Naive B cell (primary cell): ENCODE measurements around the gene TNNI3K. TPM values are rescaled to one million over a fixed set of nuclear protein-coding genes. Genes with fewer than 3 reads are reported as not detected.

Experiments used
- ATAC-seq, 2 donors: fragments of 150-1000 bp; cut with Tn5 transposase; 2 replicates each; pipeline ENCODE4 v1.10.0; 2021; ENCODE audit warnings: low read depth in 2 of 2, mild to moderate bottlenecking in 2 of 2, moderate library complexity in 2 of 2
- DNase-seq: peaks from one replicate; pipeline ENCODE4 v3.0.0; 2022
- H3K27ac Mint-ChIP-seq, 6 donors: one replicate each; pipeline ENCODE4 v1.8.0; 2020 to 2022; ENCODE audit warnings: mild to moderate bottlenecking in 6 of 6, mixed read lengths in 6 of 6, moderate library complexity in 5 of 6, inconsistent platforms in 2 of 6
- H3K27me3 Mint-ChIP-seq, 3 donors: one replicate each; pipeline ENCODE4 v1.8.0; 2021 to 2022; ENCODE audit warnings: mixed read lengths in 3 of 3, mild to moderate bottlenecking in 1 of 3
- H3K36me3 Mint-ChIP-seq, 2 donors: one replicate each; pipeline ENCODE4 v1.8.0; 2020 to 2022; ENCODE audit warnings: mixed read lengths in 2 of 2, inconsistent platforms in 1 of 2, mild to moderate bottlenecking in 1 of 2
- H3K4me1 Mint-ChIP-seq, 3 donors: one replicate each; pipeline ENCODE4 v1.8.0; 2020 to 2022; ENCODE audit warnings: mixed read lengths in 3 of 3, inconsistent platforms in 1 of 3, mild to moderate bottlenecking in 1 of 3, moderate library complexity in 1 of 3
- H3K4me3 Mint-ChIP-seq, 8 donors: one replicate each; pipeline ENCODE4 v1.8.0; 2020 to 2022; ENCODE audit warnings: mild to moderate bottlenecking in 8 of 8, mixed read lengths in 8 of 8, moderate library complexity in 8 of 8, inconsistent platforms in 2 of 8
- H3K9me3 Mint-ChIP-seq, 7 donors: one replicate each; pipeline ENCODE4 v1.8.0; 2020 to 2022; ENCODE audit warnings: mixed read lengths in 7 of 7, mild to moderate bottlenecking in 5 of 7, inconsistent platforms in 2 of 7, moderate library complexity in 1 of 7
- polyA plus RNA-seq, 6 donors: library from polyadenylated mRNA; unstranded; fragments of 300-500 nt; fragmentation: Illumina TruSeq; gene quantifications; one replicate each; pipeline ENCODE4 v1.2.3, GENCODE V29; 2021; ENCODE audit warnings: low read depth in 6 of 6

TNNI3K gene
- polyA plus RNA-seq, 6 donors from 2014 or later: 0.48 TPM; not detected in 5

GRCh38 chr1:74436078-74436477 is 200.9 kb downstream of the TNNI3K start:
- H3K36me3 Mint-ChIP-seq: no peaks in the 10 kb centered on the region
- H3K4me1 Mint-ChIP-seq: no peaks in the 10 kb centered on the region
- no peak for ATAC-seq
- peaks cover 0 to 4% (median 0%) of the 10 kb centered on the region in 3 donors for H3K27me3 Mint-ChIP-seq
- H3K9me3 Mint-ChIP-seq: peaks cover 0 to 2% (median 0%) of the 10 kb centered on the region in 7 donors
- H3K27ac Mint-ChIP-seq: no peak overlapping the region
- no peak overlapping the region for H3K4me3 Mint-ChIP-seq
- DNase-seq: no peak

GRCh38 chr1:74437035-74437434 is 201.8 kb downstream of the TNNI3K start:
- no peak overlapping the region for H3K4me3 Mint-ChIP-seq
- ATAC-seq: no peak
- H3K4me1 Mint-ChIP-seq: no peaks in the 10 kb centered on the region
- peaks cover 0 to 2% (median 0%) of the 10 kb centered on the region in 7 donors for H3K9me3 Mint-ChIP-seq
- H3K27me3 Mint-ChIP-seq: peaks cover 0 to 4% (median 0%) of the 10 kb centered on the region in 3 donors
- no peaks in the 10 kb centered on the region for H3K36me3 Mint-ChIP-seq
- DNase-seq: no peak
- H3K27ac Mint-ChIP-seq: no peak overlapping the region

- ATAC-seq (no peak), DNase-seq (no peak)
- H3K4me1 Mint-ChIP-seq: no peaks in the 10 kb centered on the region
- H3K9me3 Mint-ChIP-seq: peaks cover 0 to 14% (median 7%) of the 10 kb centered on the region in 7 donors
- no peak overlapping the region for H3K27ac Mint-ChIP-seq
- H3K4me3 Mint-ChIP-seq: no peak overlapping the region
- H3K36me3 Mint-ChIP-seq: no peaks in the 10 kb centered on the region
- peaks cover 0 to 5% (median 0%) of the 10 kb centered on the region in 3 donors for H3K27me3 Mint-ChIP-seq
These were observed 216.8 kb downstream of the TNNI3K start for GRCh38 chr1:74452035-74452434.

GRCh38 chr1:74453277-74453676 is 218.1 kb downstream of the TNNI3K start:
- ATAC-seq (no peak), DNase-seq (no peak)
- Mint-ChIP-seq H3K4me1 (no peaks in the 10 kb centered on the region), H3K9me3 (peaks cover 0 to 14% (median 7%) of the 10 kb centered on the region in 7 donors), H3K27me3 (peaks cover 0 to 5% (median 0%) of the 10 kb centered on the region in 3 donors), H3K27ac (no peak overlapping the region), H3K36me3 (no peaks in the 10 kb centered on the region), H3K4me3 (no peak overlapping the region)

- Mint-ChIP-seq H3K27ac (no peak overlapping the region), H3K27me3 (peaks cover 0 to 5% (median 0%) of the 10 kb centered on the region in 3 donors), H3K4me1 (no peaks in the 10 kb centered on the region), H3K36me3 (no peaks in the 10 kb centered on the region), H3K4me3 (no peak overlapping the region), H3K9me3 (peaks cover 0 to 12% (median 5%) of the 10 kb centered on the region in 7 donors)
- ATAC-seq: no peak
- DNase-seq: no peak
These were observed 220.2 kb downstream of the TNNI3K start for GRCh38 chr1:74455390-74455789.

GRCh38 chr1:74457253-74457652 is 222.1 kb downstream of the TNNI3K start:
- ATAC-seq: no peak
- Mint-ChIP-seq H3K4me1 (no peaks in the 10 kb centered on the region), H3K9me3 (peaks cover 0 to 6% (median 0%) of the 10 kb centered on the region in 7 donors), H3K4me3 (no peak overlapping the region), H3K27ac (no peak overlapping the region), H3K36me3 (no peaks in the 10 kb centered on the region), H3K27me3 (peaks cover 0 to 5% (median 0%) of the 10 kb centered on the region in 3 donors)
- no peak for DNase-seq

GRCh38 chr1:74463333-74463988 is 228.3 kb downstream of the TNNI3K start:
- H3K27me3 Mint-ChIP-seq: no peaks in the 10 kb centered on the region
- DNase-seq (no peak), ATAC-seq (no peak)
- H3K27ac Mint-ChIP-seq: no peak overlapping the region
- no peaks in the 10 kb centered on the region for H3K4me1 Mint-ChIP-seq
- H3K4me3 Mint-ChIP-seq: no peak overlapping the region
- no peaks in the 10 kb centered on the region for H3K9me3 Mint-ChIP-seq
- no peaks in the 10 kb centered on the region for H3K36me3 Mint-ChIP-seq

GRCh38 chr1:74464037-74464436 is 228.8 kb downstream of the TNNI3K start:
- Mint-ChIP-seq H3K4me3 (no peak overlapping the region), H3K9me3 (no peaks in the 10 kb centered on the region), H3K27ac (no peak overlapping the region), H3K27me3 (no peaks in the 10 kb centered on the region), H3K36me3 (no peaks in the 10 kb centered on the region), H3K4me1 (no peaks in the 10 kb centered on the region)
- ATAC-seq: no peak
- DNase-seq: no peak

GRCh38 chr1:74465193-74465681 is 230.1 kb downstream of the TNNI3K start:
- Mint-ChIP-seq H3K27ac (no peak overlapping the region), H3K27me3 (no peaks in the 10 kb centered on the region), H3K9me3 (no peaks in the 10 kb centered on the region), H3K4me1 (no peaks in the 10 kb centered on the region), H3K4me3 (no peak overlapping the region), H3K36me3 (no peaks in the 10 kb centered on the region)
- ATAC-seq: no peak
- DNase-seq: no peak

- DNase-seq (no peak), ATAC-seq (no peak)
- no peaks in the 10 kb centered on the region for H3K4me1 Mint-ChIP-seq
- H3K27ac Mint-ChIP-seq: no peak overlapping the region
- H3K36me3 Mint-ChIP-seq: no peaks in the 10 kb centered on the region
- H3K4me3 Mint-ChIP-seq: no peak overlapping the region
- H3K9me3 Mint-ChIP-seq: no peaks in the 10 kb centered on the region
- peaks cover 0 to 7% (median 0%) of the 10 kb centered on the region in 3 donors for H3K27me3 Mint-ChIP-seq
These were observed 232.7 kb downstream of the TNNI3K start for GRCh38 chr1:74467786-74468377.

GRCh38 chr1:74468982-74469603 is 233.9 kb downstream of the TNNI3K start:
- Mint-ChIP-seq H3K4me1 (no peaks in the 10 kb centered on the region), H3K36me3 (no peaks in the 10 kb centered on the region), H3K4me3 (no peak overlapping the region), H3K27me3 (peaks cover 0 to 7% (median 0%) of the 10 kb centered on the region in 3 donors), H3K9me3 (no peaks in the 10 kb centered on the region), H3K27ac (no peak overlapping the region)
- ATAC-seq: no peak
- DNase-seq: no peak

GRCh38 chr1:74470251-74470650 is 235.1 kb downstream of the TNNI3K start:
- H3K27ac Mint-ChIP-seq: no peak overlapping the region

GRCh38 chr1:74470936-74471335 is 235.7 kb downstream of the TNNI3K start:
- ATAC-seq (no peak), DNase-seq (no peak)
- no peak overlapping the region for H3K27ac Mint-ChIP-seq
- no peaks in the 10 kb centered on the region for H3K36me3 Mint-ChIP-seq
- peaks cover 0 to 7% (median 0%) of the 10 kb centered on the region in 3 donors for H3K27me3 Mint-ChIP-seq
- no peaks in the 10 kb centered on the region for H3K9me3 Mint-ChIP-seq
- no peaks in the 10 kb centered on the region for H3K4me1 Mint-ChIP-seq
- no peak overlapping the region for H3K4me3 Mint-ChIP-seq

More at GRCh38 chr1:74470251-74470650, 235.1 kb downstream of the TNNI3K start:
- H3K27me3 Mint-ChIP-seq: peaks cover 0 to 7% (median 0%) of the 10 kb centered on the region in 3 donors
- H3K4me1 Mint-ChIP-seq: no peaks in the 10 kb centered on the region
- no peaks in the 10 kb centered on the region for H3K9me3 Mint-ChIP-seq
- ATAC-seq: no peak
- no peak for DNase-seq
- H3K36me3 Mint-ChIP-seq: no peaks in the 10 kb centered on the region
- no peak overlapping the region for H3K4me3 Mint-ChIP-seq

- Mint-ChIP-seq H3K27me3 (peaks cover 0 to 7% (median 0%) of the 10 kb centered on the region in 3 donors), H3K9me3 (no peaks in the 10 kb centered on the region), H3K27ac (no peak overlapping the region), H3K4me3 (no peak overlapping the region), H3K4me1 (no peaks in the 10 kb centered on the region), H3K36me3 (no peaks in the 10 kb centered on the region)
- ATAC-seq: no peak
- DNase-seq: no peak
These were observed 236.3 kb downstream of the TNNI3K start for GRCh38 chr1:74471470-74471869.
